Measurements from ENCODE around the gene MSRB1.

- TF ChIP-seq CTCF (IDR thresholded peaks at IDR 0.05) (no peak), POLR2A (IDR thresholded peaks at IDR 0.05) (no peak)
Observed at GRCh38 chr16:1900452-1900774, 42.6 kb downstream of the MSRB1 start.
